CD4-positive, alpha-beta T cell treated with Interleukin-4 for 4 hours (primary cell): ENCODE data around the gene B3GNT9.
"Not testable (repeated sequence)": the region's sequence is repeated elsewhere in the genome, so short reads cannot be mapped to it uniquely, and the experiment has no call there.

Source experiments
- DNase-seq: peaks from one replicate; pipeline ENCODE4 v3.0.0-alpha.2; 2020

The B3GNT9 gene

GRCh38 chr16:67149276-67150046, 1.3 kb downstream of the B3GNT9 start:
- DNase-seq: no peak

GRCh38 chr16:67148656-67149275, 2.0 kb downstream of the B3GNT9 start:
- DNase-seq: no peak

GRCh38 chr16:67148221-67148620, 2.6 kb downstream of the B3GNT9 start:
- no peak for DNase-seq

- DNase-seq: no peak
These were observed 3.2 kb downstream of the B3GNT9 start for GRCh38 chr16:67147437-67148140.

GRCh38 chr16:67146523-67147357, 4.1 kb downstream of the B3GNT9 start:
- no peak for DNase-seq

- no peak for DNase-seq
These were observed 5.1 kb downstream of the B3GNT9 start for GRCh38 chr16:67145746-67146145.

- DNase-seq: no peak
These were observed 5.9 kb downstream of the B3GNT9 start for GRCh38 chr16:67144943-67145342.

GRCh38 chr16:67142342-67142741, 8.5 kb downstream of the B3GNT9 start:
- no peak for DNase-seq

- no peak for DNase-seq
These were observed 9.4 kb downstream of the B3GNT9 start for GRCh38 chr16:67141391-67141790.

GRCh38 chr16:67137605-67138004, 13.2 kb downstream of the B3GNT9 start:
- no peak for DNase-seq

GRCh38 chr16:67129422-67129821, 21.4 kb downstream of the B3GNT9 start:
- no peak for DNase-seq

- no peak for DNase-seq
These were observed 21.9 kb downstream of the B3GNT9 start for GRCh38 chr16:67128887-67129286.

GRCh38 chr16:67128417-67128816, 22.4 kb downstream of the B3GNT9 start:
- no peak for DNase-seq

GRCh38 chr16:67122799-67123198, 28.0 kb downstream of the B3GNT9 start:
- DNase-seq: not testable (repeated sequence)

- no peak for DNase-seq
These were observed 30.8 kb downstream of the B3GNT9 start for GRCh38 chr16:67120025-67120424.

- no peak for DNase-seq
These were observed 33.1 kb downstream of the B3GNT9 start for GRCh38 chr16:67117716-67118115.

- no peak for DNase-seq
These were observed 34.1 kb downstream of the B3GNT9 start for GRCh38 chr16:67116388-67117311.

GRCh38 chr16:67115639-67116038, 35.2 kb downstream of the B3GNT9 start:
- no peak for DNase-seq

GRCh38 chr16:67114793-67115192, 36.0 kb downstream of the B3GNT9 start:
- no peak for DNase-seq

GRCh38 chr16:67112591-67113399, 38.0 kb downstream of the B3GNT9 start:
- no peak for DNase-seq

- no peak for DNase-seq
These were observed 38.8 kb downstream of the B3GNT9 start for GRCh38 chr16:67111951-67112444.
